Right renal pelvis (tissue), 4 donors: ENCODE results near the gene HFM1. TPM values are rescaled to one million over a fixed set of nuclear protein-coding genes. Genes with fewer than 3 reads are reported as not detected.
A peak's percentile ranks its signal among the peaks of the same experiment; 100 is the strongest.
"Not testable (repeated sequence)": the region's sequence is repeated elsewhere in the genome, so short reads cannot be mapped to it uniquely, and the experiment has no call there.

Experiments
- DNase-seq, 4 donors: peaks; one replicate each; pipeline ENCODE4 v3.0.0-alpha.2; 2013; ENCODE audit warnings: low read depth in 4 of 4, low spot score in 3 of 4, missing footprints in 1 of 4
- polyA plus RNA-seq, 4 donors: library from polyadenylated mRNA; unstranded; fragments of 120-200 nt; gene quantifications; one replicate each; pipeline ENCODE4 v1.2.1, GENCODE V29; 2013; ENCODE audit not compliant: insufficient read length in 4 of 4

The HFM1 gene
- 1 to 10 TPM; 5.5 to 9.9 (median 7.3) TPM for polyA plus RNA-seq

- DNase-seq = peak; percentile 78 to 86 (median 80)
Measured at GRCh38 chr1:91404151-91405012, at the start of gene HFM1. Gene HFM1, minus strand, starts transcription at chr1:91404837. Its CDS starts 3,755 bp downstream, at chr1:91401082.

GRCh38 chr1:91454136-91454535 lies 49.5 kb upstream of the HFM1 start:
- DNase-seq = no peak

- DNase-seq = no peak
Measured at GRCh38 chr1:91450260-91450659, 45.6 kb upstream of the HFM1 start.

- not testable (repeated sequence) for DNase-seq
Measured at GRCh38 chr1:91447782-91448181, 43.1 kb upstream of the HFM1 start.

GRCh38 chr1:91441980-91442379 lies 37.3 kb upstream of the HFM1 start:
- DNase-seq = not testable (repeated sequence)

- DNase-seq = no peak
Measured at GRCh38 chr1:91440847-91441246, 36.2 kb upstream of the HFM1 start.

- DNase-seq = no peak
Measured at GRCh38 chr1:91439016-91439415, 34.4 kb upstream of the HFM1 start.

- DNase-seq = no peak
Measured at GRCh38 chr1:91428182-91428798, 23.7 kb upstream of the HFM1 start.

- DNase-seq = no peak
Measured at GRCh38 chr1:91427741-91428140, 23.1 kb upstream of the HFM1 start.

GRCh38 chr1:91422523-91422922 lies 17.9 kb upstream of the HFM1 start:
- DNase-seq = not testable (repeated sequence)

- no peak for DNase-seq
Measured at GRCh38 chr1:91412371-91412770, 7.7 kb upstream of the HFM1 start.

- no peak for DNase-seq
Measured at GRCh38 chr1:91406773-91407389, 2.2 kb upstream of the HFM1 start.

- DNase-seq = no peak
Measured at GRCh38 chr1:91402023-91402422, 2.6 kb downstream of the HFM1 start.

- no peak for DNase-seq
Measured at GRCh38 chr1:91400133-91400725, 4.4 kb downstream of the HFM1 start.

GRCh38 chr1:91398291-91398690 lies 6.3 kb downstream of the HFM1 start:
- no peak for DNase-seq

GRCh38 chr1:91397605-91398004 lies 7.0 kb downstream of the HFM1 start:
- no peak for DNase-seq

GRCh38 chr1:91393042-91393441 lies 11.6 kb downstream of the HFM1 start:
- no peak for DNase-seq

- DNase-seq = no peak
Measured at GRCh38 chr1:91386109-91386508, 18.5 kb downstream of the HFM1 start.

GRCh38 chr1:91383456-91383855 lies 21.2 kb downstream of the HFM1 start:
- no peak for DNase-seq

- DNase-seq = no peak
Measured at GRCh38 chr1:91381844-91382243, 22.8 kb downstream of the HFM1 start.

GRCh38 chr1:91374086-91374485 lies 30.6 kb downstream of the HFM1 start:
- DNase-seq = no peak
